Islet precursor cell (in vitro differentiated cells): ENCODE results near the gene RAD18.

Source experiments
- DNase-seq: peaks from one replicate; pipeline ENCODE4 v3.0.0-alpha.2; 2018

RAD18 gene

GRCh38 chr3:8856721-8857120 lies 106.6 kb downstream of the RAD18 start:
- no peak for DNase-seq

GRCh38 chr3:8856071-8856470 lies 107.2 kb downstream of the RAD18 start:
- DNase-seq, result no peak

- no peak for DNase-seq
Measured at GRCh38 chr3:8854656-8855055, 108.6 kb downstream of the RAD18 start.

GRCh38 chr3:8853081-8853480 lies 110.2 kb downstream of the RAD18 start:
- DNase-seq, result no peak

GRCh38 chr3:8852511-8852910 lies 110.8 kb downstream of the RAD18 start:
- DNase-seq, result no peak

- peak; percentile 93 for DNase-seq
Measured at GRCh38 chr3:8851703-8852102, 111.6 kb downstream of the RAD18 start.

- DNase-seq, result peak; percentile 77
Measured at GRCh38 chr3:8848696-8849131, 114.6 kb downstream of the RAD18 start.

GRCh38 chr3:8847317-8847716 lies 116.0 kb downstream of the RAD18 start:
- DNase-seq, result no peak

- DNase-seq, result no peak
Measured at GRCh38 chr3:8846176-8846575, 117.1 kb downstream of the RAD18 start.

- peak; percentile 81 for DNase-seq
Measured at GRCh38 chr3:8845641-8846040, 117.6 kb downstream of the RAD18 start.

GRCh38 chr3:8843347-8843746 lies 119.9 kb downstream of the RAD18 start:
- no peak for DNase-seq

GRCh38 chr3:8842293-8842692 lies 121.0 kb downstream of the RAD18 start:
- DNase-seq, result no peak

GRCh38 chr3:8841472-8841871 lies 121.8 kb downstream of the RAD18 start:
- no peak for DNase-seq

- no peak for DNase-seq
Measured at GRCh38 chr3:8840556-8840955, 122.7 kb downstream of the RAD18 start.

- no peak for DNase-seq
Measured at GRCh38 chr3:8839607-8840325, 123.5 kb downstream of the RAD18 start.

GRCh38 chr3:8838765-8839423 lies 124.4 kb downstream of the RAD18 start:
- no peak for DNase-seq

- DNase-seq, result no peak
Measured at GRCh38 chr3:8838234-8838633, 125.0 kb downstream of the RAD18 start.

GRCh38 chr3:8837162-8837561 lies 126.1 kb downstream of the RAD18 start:
- DNase-seq, result peak; percentile 35

- peak; percentile 57 for DNase-seq
Measured at GRCh38 chr3:8836096-8836495, 127.2 kb downstream of the RAD18 start.

GRCh38 chr3:8835385-8835784 lies 127.9 kb downstream of the RAD18 start:
- peak; percentile 23 for DNase-seq

GRCh38 chr3:8834974-8835373 lies 128.3 kb downstream of the RAD18 start:
- peak; percentile 1 for DNase-seq

GRCh38 chr3:8827641-8828040 lies 135.6 kb downstream of the RAD18 start:
- DNase-seq, result no peak
